Measurements from ENCODE around the gene ATP11A.

ATP11A gene

GRCh38 chr13:112726016-112726767, 36.4 kb downstream of the ATP11A start:
- no peak for DNase-seq

DNA sequence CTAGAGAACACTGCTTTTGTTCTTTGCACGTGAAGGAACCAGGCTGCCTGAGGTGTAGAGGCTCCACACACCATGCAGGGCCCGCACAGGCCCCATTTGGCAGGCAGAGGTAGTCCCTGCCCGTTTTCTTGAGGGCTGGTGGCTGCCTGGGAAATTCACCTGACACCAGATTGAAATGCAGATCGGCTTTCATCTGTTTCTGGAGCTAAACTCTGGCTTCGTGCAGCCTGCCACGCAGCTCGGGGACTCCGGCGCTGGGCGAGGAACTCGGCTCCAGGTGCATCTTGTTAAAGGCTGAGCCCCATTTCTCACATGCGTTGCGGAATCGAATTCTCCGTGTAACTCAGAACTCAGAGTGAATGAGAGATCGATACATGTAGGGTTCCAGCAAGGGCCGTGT, 37.7 kb downstream of the ATP11A start:
- no peak for DNase-seq

- no peak for DNase-seq
Measured at GRCh38 chr13:112728375-112729126, 38.7 kb downstream of the ATP11A start.

- DNase-seq = no peak
Measured at GRCh38 chr13:112729408-112729807, 39.6 kb downstream of the ATP11A start.

GRCh38 chr13:112730157-112730671, 40.4 kb downstream of the ATP11A start:
- no peak for DNase-seq

GRCh38 chr13:112731667-112732616, 42.1 kb downstream of the ATP11A start:
- DNase-seq = no peak

- no peak for DNase-seq
Measured at GRCh38 chr13:112732679-112733078, 42.8 kb downstream of the ATP11A start.

DNA sequence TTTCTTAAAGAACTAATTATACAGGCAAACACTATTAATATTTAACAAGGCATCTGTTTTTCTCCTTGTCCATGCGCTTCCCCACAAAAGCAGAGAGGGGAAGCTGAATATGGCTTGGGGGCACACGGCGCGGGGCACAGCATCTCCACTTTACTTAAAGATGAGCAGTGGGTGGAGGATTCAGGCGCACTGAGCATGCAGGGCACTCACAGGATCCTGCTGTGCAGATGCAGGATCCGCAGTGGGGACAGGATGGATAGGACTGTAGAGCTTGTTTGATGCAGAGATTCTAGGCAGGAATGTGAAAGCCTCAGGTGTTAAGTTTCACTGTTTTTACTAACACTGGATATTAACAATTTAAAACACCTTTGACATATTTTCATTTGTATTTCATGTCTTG, 43.3 kb downstream of the ATP11A start:
- no peak for DNase-seq

- no peak for DNase-seq
Measured at GRCh38 chr13:112733661-112734379, 44.0 kb downstream of the ATP11A start.

GRCh38 chr13:112734696-112735547, 45.1 kb downstream of the ATP11A start:
- no peak for DNase-seq

DNA sequence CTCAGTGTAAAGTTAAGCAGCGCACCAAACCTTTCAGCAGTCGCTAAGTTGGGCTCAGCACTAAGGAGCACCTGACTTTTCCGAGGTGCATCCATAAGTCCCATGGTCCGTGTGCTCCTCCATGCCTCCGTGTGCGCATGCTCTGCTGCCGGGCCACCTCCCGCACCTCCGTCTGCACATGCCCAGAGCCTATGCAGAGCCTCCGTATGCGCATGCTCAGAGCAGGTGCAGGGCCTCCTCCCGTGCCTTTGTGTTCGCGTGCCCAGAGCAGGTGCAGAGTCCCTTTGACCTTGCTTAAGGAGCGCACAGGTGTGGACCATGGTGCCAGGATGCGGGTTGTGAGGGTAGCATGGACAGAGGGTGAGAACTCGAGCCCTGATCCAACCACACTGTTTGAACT, 46.0 kb downstream of the ATP11A start:
- DNase-seq = no peak

DNA sequence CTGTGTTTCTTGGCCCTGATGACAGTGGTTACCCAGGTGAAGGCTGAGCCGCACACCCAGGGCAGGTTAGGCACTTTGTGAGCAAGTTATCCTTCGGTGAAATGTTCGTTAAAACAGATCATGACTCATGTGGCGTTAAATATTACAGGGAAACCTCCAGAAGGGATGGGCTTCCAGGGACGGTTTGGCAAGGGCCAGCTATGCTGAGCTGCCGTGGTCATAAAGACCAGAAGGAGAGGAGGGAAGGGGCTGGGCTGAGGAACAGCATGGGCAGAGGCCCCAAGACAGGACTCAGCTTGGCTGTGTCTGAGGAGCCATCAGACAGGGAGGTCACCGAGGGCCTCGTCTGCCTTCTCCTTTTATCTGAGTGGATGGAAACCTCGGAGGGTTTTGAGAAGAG, 47.5 kb downstream of the ATP11A start:
- no peak for DNase-seq

- DNase-seq = no peak
Measured at GRCh38 chr13:112738606-112739005, 48.8 kb downstream of the ATP11A start.

DNA sequence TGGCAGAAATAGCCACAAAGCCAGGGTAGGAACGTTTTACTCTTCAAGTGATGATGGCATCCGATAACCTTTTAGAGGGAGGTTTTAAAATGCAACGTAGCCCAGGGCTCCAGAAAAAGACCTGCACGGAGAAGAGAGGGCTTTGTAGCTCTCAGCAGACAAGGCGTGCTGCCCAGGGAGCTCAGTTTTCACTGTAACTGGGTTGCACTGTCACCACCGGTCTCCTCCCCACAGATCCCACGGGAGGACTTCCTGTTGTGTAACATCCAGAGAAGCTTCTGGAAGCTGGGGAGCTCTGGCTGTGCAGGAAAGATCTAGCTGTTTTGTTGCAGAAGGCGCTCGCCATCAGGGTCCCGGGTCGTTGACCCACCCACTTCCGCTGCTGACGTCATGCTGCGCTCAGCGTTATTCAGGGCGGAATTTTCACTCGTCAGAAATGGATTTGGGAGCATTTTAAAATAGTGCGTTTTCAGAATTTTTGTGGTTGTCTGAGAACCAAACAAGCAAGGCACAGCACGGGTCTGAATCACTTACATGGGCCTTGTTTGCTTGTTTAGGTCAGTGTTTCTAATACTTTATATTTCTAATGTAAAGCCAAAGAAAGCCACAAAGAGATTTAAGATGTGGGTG, 50.8 kb downstream of the ATP11A start:
- no peak for DNase-seq

GRCh38 chr13:112741185-112741755, 51.4 kb downstream of the ATP11A start:
- DNase-seq = no peak

DNA sequence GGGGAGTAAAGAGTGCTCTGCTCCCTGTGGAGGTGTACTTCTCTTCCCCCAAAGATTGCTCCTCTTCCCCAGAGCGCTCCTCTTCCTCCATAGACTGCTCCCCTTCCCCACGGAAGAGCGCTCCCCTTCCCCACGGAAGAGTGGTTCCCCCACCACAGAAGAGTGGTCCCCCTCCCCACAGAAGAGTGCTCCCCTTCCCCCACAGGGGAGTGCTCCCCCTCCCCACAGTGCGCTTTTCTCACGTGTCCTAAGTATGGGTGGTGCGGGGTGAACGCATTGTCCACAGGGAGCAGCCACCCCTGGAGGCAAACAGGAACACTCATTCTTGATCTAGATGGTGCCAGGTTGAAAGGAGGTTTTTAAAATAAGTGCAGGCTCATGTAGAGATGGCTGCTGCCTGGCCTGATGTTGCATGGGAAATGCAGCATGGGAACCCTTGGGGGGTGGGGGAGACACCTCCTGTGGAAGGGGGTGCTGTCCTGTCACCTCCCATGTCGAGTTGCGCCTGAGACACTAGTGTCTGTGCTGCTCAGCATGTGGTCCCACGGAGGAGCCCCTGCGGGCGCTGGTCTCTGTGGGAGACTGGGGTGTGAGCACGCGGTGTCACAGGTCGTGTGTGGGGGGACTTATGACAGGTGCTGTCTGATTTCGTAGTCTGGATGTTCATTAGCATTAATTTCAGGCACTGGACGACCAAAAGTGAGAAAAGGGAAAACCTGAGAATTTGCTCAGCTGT, 52.2 kb downstream of the ATP11A start:
- no peak for DNase-seq

DNA sequence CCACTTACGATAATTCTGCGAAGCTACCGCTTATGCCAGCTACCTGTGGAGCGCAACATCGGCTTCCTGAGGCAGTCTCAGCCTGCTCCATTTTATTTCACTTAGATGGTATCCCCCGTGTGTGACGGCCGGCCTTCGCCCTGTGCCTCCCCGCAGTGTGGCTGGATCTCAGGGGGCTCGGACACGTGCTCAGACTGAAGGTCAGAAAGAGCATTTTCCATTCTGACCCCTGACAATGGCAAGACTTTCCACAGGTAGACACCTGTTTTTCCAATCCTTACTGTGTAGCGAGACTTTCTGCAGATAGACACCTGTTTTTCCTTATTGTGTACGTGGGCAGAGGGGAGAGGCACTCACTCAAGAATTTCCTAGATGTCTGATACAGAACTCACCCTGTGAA, 52.7 kb downstream of the ATP11A start:
- no peak for DNase-seq

DNA sequence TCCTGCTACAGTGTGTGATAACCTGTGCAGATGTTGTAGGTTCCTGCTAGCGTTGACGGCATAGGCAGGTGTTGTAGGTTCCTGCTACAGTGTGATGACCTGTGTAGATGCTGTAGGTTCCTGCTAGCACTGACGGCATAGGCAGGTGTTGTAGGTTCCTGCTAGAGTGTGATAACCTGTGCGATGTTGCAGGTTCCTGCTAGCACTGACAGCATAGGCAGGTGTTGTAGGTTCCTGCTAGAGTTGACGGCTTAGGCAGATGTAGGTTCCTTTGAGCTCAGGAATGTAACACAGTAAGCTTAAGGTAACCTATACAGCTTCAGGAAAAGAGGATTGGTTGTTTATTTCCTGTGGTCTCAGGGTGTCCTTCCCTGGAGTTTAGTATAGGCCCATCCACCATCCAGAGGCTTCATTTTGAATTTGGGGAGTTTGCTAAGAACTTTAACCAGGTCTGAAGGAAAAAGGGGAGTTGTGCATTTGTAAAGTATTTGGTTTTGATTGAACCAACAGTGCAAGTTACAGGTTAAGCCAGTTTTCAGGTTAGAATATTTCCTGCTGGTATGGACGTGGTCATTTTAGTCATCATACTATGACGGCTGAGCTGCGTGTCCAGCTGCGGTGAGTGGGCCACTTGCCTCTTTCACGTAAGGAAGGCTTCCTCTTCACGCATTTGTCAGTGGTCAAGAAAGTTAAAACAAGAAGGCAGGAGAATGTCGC, 53.8 kb downstream of the ATP11A start:
- DNase-seq = no peak

Measured in midbrain (tissue), 1 donor.